Measurements from ENCODE around the gene CMTM7. TPM values are rescaled to one million over a fixed set of nuclear protein-coding genes. Genes with fewer than 3 reads are reported as not detected.
"Not testable (repeated sequence)": the region's sequence is repeated elsewhere in the genome, so short reads cannot be mapped to it uniquely, and the experiment has no call there.

CMTM7 gene
- total RNA-seq, 1 donor from 2014 or later, result 95.5 TPM

- peaks cover 47% of the 10 kb centered on the region for H3K4me1 Mint-ChIP-seq (ENCODE audit: low read depth, unreplicated experiment)
- not testable (repeated sequence) for H3K27ac Mint-ChIP-seq (ENCODE audit: unreplicated experiment); H3K36me3 Mint-ChIP-seq (ENCODE audit: unreplicated experiment); DNase-seq; H3K4me3 Mint-ChIP-seq (ENCODE audit: unreplicated experiment)
- H3K9me3 Mint-ChIP-seq (ENCODE audit: unreplicated experiment), result peaks cover 30% of the 10 kb centered on the region
- H3K27me3 Mint-ChIP-seq (ENCODE audit: unreplicated experiment), result peaks cover 20% of the 10 kb centered on the region
Observed at GRCh38 chr3:32464726-32465125, 73.1 kb downstream of the CMTM7 start.

- Mint-ChIP-seq H3K27ac (ENCODE audit: unreplicated experiment) (peak overlapping the region; percentile 79), H3K9me3 (ENCODE audit: unreplicated experiment) (peaks cover 23% of the 10 kb centered on the region), H3K4me3 (ENCODE audit: unreplicated experiment) (peak overlapping the region; percentile 25), H3K27me3 (ENCODE audit: unreplicated experiment) (peaks cover 20% of the 10 kb centered on the region), H3K4me1 (ENCODE audit: low read depth, unreplicated experiment) (peaks cover 39% of the 10 kb centered on the region)
- not testable (repeated sequence) for DNase-seq; H3K36me3 Mint-ChIP-seq (ENCODE audit: unreplicated experiment)
Observed at GRCh38 chr3:32466808-32467207, 75.2 kb downstream of the CMTM7 start.

GRCh38 chr3:32467333-32468070 is 75.8 kb downstream of the CMTM7 start:
- Mint-ChIP-seq H3K27ac (ENCODE audit: unreplicated experiment) (peak overlapping the region; percentile 80), H3K9me3 (ENCODE audit: unreplicated experiment) (peaks cover 23% of the 10 kb centered on the region), H3K36me3 (ENCODE audit: unreplicated experiment) (no peaks in the 10 kb centered on the region), H3K27me3 (ENCODE audit: unreplicated experiment) (peaks cover 20% of the 10 kb centered on the region), H3K4me1 (ENCODE audit: low read depth, unreplicated experiment) (peaks cover 39% of the 10 kb centered on the region), H3K4me3 (ENCODE audit: unreplicated experiment) (peak overlapping the region; percentile 55)
- TF ChIP-seq CTCF (IDR thresholded peaks at IDR 0.05; ENCODE audit: partially characterized antibody, unreplicated experiment), result peak; percentile 99
- peak; percentile 91 for DNase-seq

- peak overlapping the region; percentile 89 for H3K27ac Mint-ChIP-seq (ENCODE audit: unreplicated experiment)
- H3K9me3 Mint-ChIP-seq (ENCODE audit: unreplicated experiment), result peaks cover 23% of the 10 kb centered on the region
- H3K4me1 Mint-ChIP-seq (ENCODE audit: low read depth, unreplicated experiment), result peaks cover 39% of the 10 kb centered on the region
- no peak for DNase-seq
- peaks cover 21% of the 10 kb centered on the region for H3K27me3 Mint-ChIP-seq (ENCODE audit: unreplicated experiment)
- H3K36me3 Mint-ChIP-seq (ENCODE audit: unreplicated experiment), result no peaks in the 10 kb centered on the region
- TF ChIP-seq CTCF (IDR thresholded peaks at IDR 0.05; ENCODE audit: partially characterized antibody, unreplicated experiment), result no peak
- peak overlapping the region; percentile 47 for H3K4me3 Mint-ChIP-seq (ENCODE audit: unreplicated experiment)
Observed at GRCh38 chr3:32469151-32469874, 77.7 kb downstream of the CMTM7 start.

GRCh38 chr3:32470362-32470761 is 78.7 kb downstream of the CMTM7 start:
- Mint-ChIP-seq H3K27ac (ENCODE audit: unreplicated experiment) (no peak overlapping the region), H3K4me1 (ENCODE audit: low read depth, unreplicated experiment) (peaks cover 33% of the 10 kb centered on the region), H3K9me3 (ENCODE audit: unreplicated experiment) (peaks cover 23% of the 10 kb centered on the region), H3K27me3 (ENCODE audit: unreplicated experiment) (peaks cover 21% of the 10 kb centered on the region), H3K4me3 (ENCODE audit: unreplicated experiment) (no peak overlapping the region), H3K36me3 (ENCODE audit: unreplicated experiment) (no peaks in the 10 kb centered on the region)
- TF ChIP-seq CTCF (IDR thresholded peaks at IDR 0.05; ENCODE audit: partially characterized antibody, unreplicated experiment), result no peak
- DNase-seq, result no peak

GRCh38 chr3:32471246-32471645 is 79.6 kb downstream of the CMTM7 start:
- no peak for TF ChIP-seq CTCF (IDR thresholded peaks at IDR 0.05; ENCODE audit: partially characterized antibody, unreplicated experiment)
- H3K36me3 Mint-ChIP-seq (ENCODE audit: unreplicated experiment), result no peaks in the 10 kb centered on the region
- no peak for DNase-seq
- peaks cover 25% of the 10 kb centered on the region for H3K4me1 Mint-ChIP-seq (ENCODE audit: low read depth, unreplicated experiment)
- H3K9me3 Mint-ChIP-seq (ENCODE audit: unreplicated experiment), result peaks cover 21% of the 10 kb centered on the region
- no peak overlapping the region for H3K27ac Mint-ChIP-seq (ENCODE audit: unreplicated experiment)
- no peak overlapping the region for H3K4me3 Mint-ChIP-seq (ENCODE audit: unreplicated experiment)
- peaks cover 16% of the 10 kb centered on the region for H3K27me3 Mint-ChIP-seq (ENCODE audit: unreplicated experiment)

GRCh38 chr3:32472151-32472550 is 80.5 kb downstream of the CMTM7 start:
- not testable (repeated sequence) for H3K4me3 Mint-ChIP-seq (ENCODE audit: unreplicated experiment); H3K36me3 Mint-ChIP-seq (ENCODE audit: unreplicated experiment); DNase-seq; H3K27ac Mint-ChIP-seq (ENCODE audit: unreplicated experiment)
- peaks cover 16% of the 10 kb centered on the region for H3K9me3 Mint-ChIP-seq (ENCODE audit: unreplicated experiment)
- H3K4me1 Mint-ChIP-seq (ENCODE audit: low read depth, unreplicated experiment), result peaks cover 23% of the 10 kb centered on the region
- H3K27me3 Mint-ChIP-seq (ENCODE audit: unreplicated experiment), result peaks cover 16% of the 10 kb centered on the region
